ENCODE results near the gene GNG12.
A peak's percentile ranks its signal among the peaks of the same experiment; 100 is the strongest.

Gene GNG12

DNA sequence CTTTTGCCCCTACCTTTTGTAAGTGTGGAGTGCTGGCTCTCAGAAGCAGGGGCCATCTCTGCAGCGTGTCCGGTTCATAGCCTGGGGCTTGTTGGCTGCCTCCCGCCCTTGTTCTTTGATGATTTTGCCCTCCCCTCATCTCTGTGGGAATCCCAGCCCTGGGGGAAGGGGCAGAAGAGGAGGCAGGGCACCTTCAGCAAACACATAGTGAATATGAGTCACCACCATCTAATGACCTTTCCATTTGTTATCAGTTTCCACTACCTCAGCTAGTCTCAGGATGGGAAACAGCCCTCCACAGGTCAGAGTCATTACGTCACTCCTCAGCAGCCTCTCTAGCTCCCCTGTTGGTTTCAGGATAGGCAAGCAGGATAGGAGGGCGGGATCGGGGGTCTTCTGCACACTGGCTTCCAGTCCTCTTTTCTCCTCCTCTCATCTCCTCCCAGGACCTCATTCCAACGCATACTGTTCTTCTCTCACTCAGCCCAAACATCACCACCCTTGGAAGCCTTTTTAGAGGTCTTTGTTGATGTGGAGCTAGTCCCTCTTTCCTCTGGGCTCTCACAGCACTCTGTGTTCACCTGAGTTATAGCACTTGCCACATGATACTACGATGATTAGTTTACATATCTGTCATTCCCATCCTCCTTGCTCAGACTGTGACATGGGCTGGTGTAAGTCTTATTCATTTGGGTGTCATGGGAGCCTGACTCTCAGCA lies 132.4 kb downstream of the GNG12 start:
- H3K27me3 ChIP-seq = no peaks in the 10 kb centered on the region
- H3K36me3 ChIP-seq = peaks cover 0 to 24% (median 0%) of the 10 kb centered on the region in 11 experiments; a peak in 5 of 22 replicates
- no peak overlapping the region for H3K4me3 ChIP-seq
- H3K27ac ChIP-seq = no peak overlapping the region
- no peaks in the 10 kb centered on the region for H3K4me1 ChIP-seq
- no peak for TF ChIP-seq Cebpa-rat (IDR thresholded peaks at IDR 0.05)
- H3K9me3 ChIP-seq (replicated peaks in 1 of 11) = no peaks in the 10 kb centered on the region
- H3K4me2 ChIP-seq = no peak overlapping the region
- H4K20me1 ChIP-seq = no peaks in the 10 kb centered on the region; a peak in 1 of 22 replicates
- no peak overlapping the region for H3K9ac ChIP-seq

DNA sequence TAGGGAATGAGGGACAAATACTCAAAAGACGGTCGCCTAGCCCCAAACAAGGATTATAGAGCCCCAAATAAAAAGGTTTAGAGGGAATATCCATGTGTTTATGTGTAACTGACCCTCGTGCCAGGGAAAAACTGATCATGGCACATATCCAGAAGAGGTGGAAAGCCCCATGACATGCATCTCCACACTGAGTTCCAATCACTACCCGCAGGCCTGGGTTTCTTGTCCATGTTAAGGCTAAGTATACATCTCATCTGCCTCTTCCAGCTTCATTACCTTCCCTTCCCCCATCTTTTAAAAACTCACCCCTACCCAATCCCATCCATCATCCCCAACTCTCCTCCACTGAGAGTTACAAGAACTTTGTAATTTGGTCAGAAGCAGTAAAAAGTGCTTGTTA lies 133.0 kb downstream of the GNG12 start:
- no peak for TF ChIP-seq Cebpa-rat (IDR thresholded peaks at IDR 0.05)
- Histone ChIP-seq H4K20me1 (no peaks in the 10 kb centered on the region; a peak in 1 of 22 replicates), H3K9me3 (replicated peaks in 1 of 11) (no peaks in the 10 kb centered on the region), H3K9ac (no peak overlapping the region), H3K36me3 (peaks cover 0 to 18% (median 0%) of the 10 kb centered on the region in 11 experiments; a peak in 5 of 22 replicates), H3K27ac (no peak overlapping the region), H3K4me1 (no peaks in the 10 kb centered on the region), H3K27me3 (no peaks in the 10 kb centered on the region), H3K4me3 (no peak overlapping the region), H3K4me2 (no peak overlapping the region)

DNA sequence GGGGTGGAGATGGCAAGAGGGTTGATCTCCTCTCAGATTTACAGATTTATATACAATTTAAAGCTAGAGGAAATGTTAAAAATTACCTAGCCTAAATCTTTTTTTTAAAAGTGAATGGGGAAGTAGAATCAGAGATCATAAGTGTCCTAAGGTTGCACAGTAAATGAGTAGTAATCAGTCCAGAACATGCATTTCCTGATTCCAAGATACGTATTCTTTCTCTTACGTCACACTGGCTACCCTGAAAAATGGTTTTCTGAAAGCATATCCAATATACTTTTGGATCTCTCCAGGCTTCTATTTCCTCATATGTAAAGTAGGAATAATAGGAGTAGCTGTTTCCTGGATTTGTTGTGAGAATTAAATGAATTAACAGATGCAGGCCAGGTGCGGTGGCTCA lies 136.6 kb downstream of the GNG12 start:
- no peaks in the 10 kb centered on the region for H3K27me3 ChIP-seq
- H3K36me3 ChIP-seq = no peaks in the 10 kb centered on the region; a peak in 1 of 22 replicates
- H3K4me1 ChIP-seq = no peaks in the 10 kb centered on the region
- TF ChIP-seq Cebpa-rat (IDR thresholded peaks at IDR 0.05) = no peak
- no peaks in the 10 kb centered on the region for H3K9me3 ChIP-seq (replicated peaks in 1 of 11)
- no peak overlapping the region for H3K4me2 ChIP-seq
- H4K20me1 ChIP-seq = no peaks in the 10 kb centered on the region
- no peak overlapping the region for H3K9ac ChIP-seq
- H3K4me3 ChIP-seq = no peak overlapping the region
- no peak overlapping the region for H3K27ac ChIP-seq

DNA sequence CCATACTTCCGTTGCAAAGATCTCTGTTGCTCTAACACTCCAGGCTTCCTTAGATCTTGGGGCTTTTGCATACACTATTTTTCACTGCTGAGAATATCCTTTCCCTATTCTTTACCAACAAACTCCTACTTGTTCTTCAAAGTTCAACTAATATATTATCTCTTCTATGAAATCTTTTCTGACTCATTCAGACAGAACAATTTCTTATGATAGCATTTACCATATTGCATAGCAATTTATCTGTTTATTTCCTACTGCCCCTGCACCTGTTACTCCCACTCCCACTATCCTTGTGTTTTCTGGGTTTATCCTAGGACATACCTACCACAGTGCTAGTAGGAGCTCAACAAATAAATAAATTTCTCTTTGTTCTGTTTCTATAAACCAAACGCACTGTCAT lies 137.3 kb downstream of the GNG12 start:
- H3K27ac ChIP-seq = no peak overlapping the region
- no peaks in the 10 kb centered on the region for H4K20me1 ChIP-seq
- no peak overlapping the region for H3K4me2 ChIP-seq
- no peaks in the 10 kb centered on the region for H3K4me1 ChIP-seq
- no peaks in the 10 kb centered on the region for H3K9me3 ChIP-seq (replicated peaks in 1 of 11)
- no peak for TF ChIP-seq Cebpa-rat (IDR thresholded peaks at IDR 0.05)
- H3K27me3 ChIP-seq = no peaks in the 10 kb centered on the region
- H3K9ac ChIP-seq = no peak overlapping the region
- H3K4me3 ChIP-seq = no peak overlapping the region
- H3K36me3 ChIP-seq = no peaks in the 10 kb centered on the region; a peak in 1 of 22 replicates

DNA sequence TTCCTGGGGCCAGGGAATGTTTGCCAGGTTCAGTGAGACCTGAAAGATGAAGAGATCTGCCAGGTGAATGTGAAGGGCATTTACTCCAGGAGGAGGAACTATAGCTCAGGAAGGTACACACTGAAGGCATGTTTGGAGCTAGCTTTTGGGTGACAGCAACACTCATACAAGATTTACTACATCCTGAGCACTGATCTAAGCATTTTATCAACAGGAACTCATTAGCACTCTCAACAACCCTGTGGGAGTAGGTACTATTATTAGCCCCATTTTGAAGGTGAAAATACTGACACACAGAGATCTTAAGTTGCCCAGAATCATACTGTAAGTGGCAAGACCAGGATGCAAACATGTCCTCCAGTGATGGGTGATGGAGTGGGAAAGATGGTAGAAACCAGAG lies 141.6 kb downstream of the GNG12 start:
- H3K4me2 ChIP-seq = no peak overlapping the region
- H3K4me3 ChIP-seq = no peak overlapping the region
- peaks cover 0 to 32% (median 21%) of the 10 kb centered on the region in 11 experiments; a peak in 16 of 22 replicates for H4K20me1 ChIP-seq
- no peak for TF ChIP-seq Cebpa-rat (IDR thresholded peaks at IDR 0.05)
- H3K27ac ChIP-seq = no peak overlapping the region
- no peak overlapping the region for H3K9ac ChIP-seq
- no peaks in the 10 kb centered on the region for H3K9me3 ChIP-seq (replicated peaks in 1 of 11)
- H3K36me3 ChIP-seq = peaks cover 0 to 34% (median 31%) of the 10 kb centered on the region in 11 experiments; a peak in 18 of 22 replicates
- H3K27me3 ChIP-seq = no peaks in the 10 kb centered on the region
- peaks cover 13 to 30% (median 24%) of the 10 kb centered on the region in 10 experiments for H3K4me1 ChIP-seq

DNA sequence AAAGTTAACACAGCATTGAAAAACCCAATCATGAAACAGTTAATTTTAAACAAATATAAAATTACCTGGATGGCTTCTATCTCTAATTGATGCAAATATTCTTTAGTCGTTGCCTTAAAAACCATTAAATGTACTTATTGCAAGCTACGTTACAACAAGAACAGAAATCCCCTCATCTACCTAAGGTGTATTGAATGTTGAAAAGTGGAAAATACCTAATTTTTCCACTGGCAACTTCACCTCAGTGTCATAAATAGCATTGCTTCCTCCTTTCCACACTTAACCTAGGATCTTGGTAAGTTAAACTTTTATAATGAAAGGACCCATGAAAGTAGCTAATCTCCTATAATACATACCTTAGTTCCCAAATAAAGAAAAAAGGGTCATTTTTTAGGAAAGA lies 142.9 kb downstream of the GNG12 start:
- H3K27ac ChIP-seq = no peak overlapping the region
- H3K4me1 ChIP-seq = peaks cover 14 to 30% (median 25%) of the 10 kb centered on the region in 10 experiments
- H3K27me3 ChIP-seq = no peaks in the 10 kb centered on the region
- peaks cover 0 to 45% (median 22%) of the 10 kb centered on the region in 11 experiments; a peak in 16 of 22 replicates for H4K20me1 ChIP-seq
- H3K4me3 ChIP-seq = no peak overlapping the region
- TF ChIP-seq Cebpa-rat (IDR thresholded peaks at IDR 0.05) = no peak
- no peak overlapping the region for H3K4me2 ChIP-seq
- H3K9me3 ChIP-seq (replicated peaks in 1 of 11) = no peaks in the 10 kb centered on the region
- no peak overlapping the region for H3K9ac ChIP-seq
- H3K36me3 ChIP-seq = peaks cover 0 to 34% (median 31%) of the 10 kb centered on the region in 11 experiments; a peak in 18 of 22 replicates

DNA sequence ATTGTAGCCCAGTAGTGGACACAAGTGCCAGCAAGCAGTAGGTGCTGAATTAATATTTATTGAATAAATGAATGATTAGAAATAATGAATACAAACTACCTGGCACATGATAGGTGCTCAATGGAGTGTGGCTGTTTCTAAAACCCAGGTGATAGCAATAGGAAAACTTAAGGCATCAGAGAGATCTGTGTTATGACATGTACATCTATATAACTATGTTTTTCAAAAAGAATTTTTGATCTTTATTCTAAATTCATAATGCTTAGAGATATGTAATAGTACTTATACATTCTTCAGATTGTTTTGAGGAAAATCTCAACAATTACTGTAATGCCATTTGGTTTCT lies 143.3 kb downstream of the GNG12 start:
- no peak for TF ChIP-seq Cebpa-rat (IDR thresholded peaks at IDR 0.05)
- peaks cover 0 to 48% (median 22%) of the 10 kb centered on the region in 11 experiments; a peak in 16 of 22 replicates for H4K20me1 ChIP-seq
- H3K27me3 ChIP-seq = no peaks in the 10 kb centered on the region
- H3K9me3 ChIP-seq (replicated peaks in 1 of 11) = no peaks in the 10 kb centered on the region
- H3K4me1 ChIP-seq = peaks cover 14 to 30% (median 25%) of the 10 kb centered on the region in 10 experiments
- no peak overlapping the region for H3K4me3 ChIP-seq
- peaks cover 0 to 34% (median 31%) of the 10 kb centered on the region in 11 experiments; a peak in 18 of 22 replicates for H3K36me3 ChIP-seq
- no peak overlapping the region for H3K9ac ChIP-seq
- H3K27ac ChIP-seq = no peak overlapping the region
- no peak overlapping the region for H3K4me2 ChIP-seq

DNA sequence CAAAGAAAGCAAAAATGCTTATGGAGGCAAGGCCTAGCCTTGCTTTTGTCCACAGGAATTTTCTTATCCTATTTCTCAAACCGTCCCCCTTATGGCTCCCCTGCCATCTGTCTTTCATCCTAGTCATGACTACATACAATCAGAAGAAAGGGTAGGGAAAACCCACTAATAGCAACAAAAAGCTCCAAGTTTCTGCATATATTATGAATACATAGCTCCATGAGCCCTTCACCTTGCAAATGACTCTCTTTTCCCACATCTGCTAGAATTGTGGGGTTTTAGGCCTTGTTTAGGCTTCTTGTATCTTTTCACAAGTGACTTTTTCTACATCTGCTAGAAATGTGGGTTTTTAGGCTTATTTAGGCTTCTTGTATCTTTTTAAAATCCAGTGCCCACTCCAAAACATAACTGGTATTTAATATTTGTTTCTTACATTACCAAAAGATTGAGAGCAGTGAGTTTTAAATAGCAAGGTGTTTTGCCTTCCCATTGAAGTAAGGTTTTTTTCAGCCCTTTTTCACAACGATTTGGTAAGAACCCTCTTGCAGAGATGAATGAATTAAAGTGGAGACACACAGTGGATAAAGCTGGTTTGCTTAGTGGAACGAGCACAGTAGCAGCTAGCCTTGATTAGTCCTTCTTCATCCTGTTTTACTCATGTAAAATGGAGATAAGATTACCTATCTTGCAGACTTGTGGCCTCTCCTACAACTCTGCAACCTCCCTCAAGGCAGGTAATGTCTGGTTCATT lies 143.8 kb downstream of the GNG12 start:
- Histone ChIP-seq H3K4me3 (no peak overlapping the region), H3K36me3 (peaks cover 0 to 34% (median 31%) of the 10 kb centered on the region in 11 experiments; a peak in 18 of 22 replicates), H4K20me1 (peaks cover 0 to 48% (median 22%) of the 10 kb centered on the region in 11 experiments; a peak in 16 of 22 replicates)

More for the DNA sequence above, 143.8 kb downstream of the GNG12 start:
- Histone ChIP-seq H3K4me2 (peak overlapping the region in 5 of 11 experiments; percentile 62 to 91 (median 79); a peak in 8 of 22 replicates), H3K4me1 (peaks cover 17 to 33% (median 27%) of the 10 kb centered on the region in 10 experiments), H3K27me3 (no peaks in the 10 kb centered on the region), H3K27ac (0 out of 22 replicates have a peak overlapping the region, but pooled peaks of 1 of the 11 experiments have one; percentile 4), H3K9me3 (replicated peaks in 1 of 11) (no peaks in the 10 kb centered on the region), H3K9ac (0 out of 22 replicates have a peak overlapping the region, but pooled peaks of 1 of the 11 experiments have one; percentile 9)
- no peak for TF ChIP-seq Cebpa-rat (IDR thresholded peaks at IDR 0.05)
